B cell (primary cell): Measurements from ENCODE around the gene KLRF2. TPM values are rescaled to one million over a fixed set of nuclear protein-coding genes. Genes with fewer than 3 reads are reported as not detected.

Source experiments
- polyA plus RNA-seq: library from polyadenylated mRNA; depleted of rRNA; stranded (reverse); fragments of >200 nt; gene quantifications from 2 replicates; pipeline ENCODE4 v1.2.3, GENCODE V29; 2012
- total RNA-seq, 2 donors: library from RNA; stranded (reverse); fragments of 120-200 nt in 1 of 2; gene quantifications; 1 replicate in 1 of 2; 2 replicates in 1 of 2; pipeline versions ENCODE4 v1.2.3 to v1.2.4, GENCODE V29; 2013 to 2022

The KLRF2 gene
- total and polyA plus RNA-seq, 2 donors (not counting 1 experiment from before 2014, with no cell fraction given) = 0.36 TPM; not detected in 1

Other genes starting within 250 kb of the KLRF2 start
- gene CLEC2D, start 211.8 kb upstream of the KLRF2 start, total RNA-seq = 407 and 426 TPM in 2 replicates
- 146 and 158 TPM in 2 replicates for gene CLEC2D, start 211.8 kb upstream of the KLRF2 start, polyA plus RNA-seq
- 37.8 and 51.4 TPM in 2 replicates for gene CLECL1, start 148.4 kb upstream of the KLRF2 start, total RNA-seq
- gene CLECL1, start 148.4 kb upstream of the KLRF2 start, polyA plus RNA-seq = 18.5 and 30.7 TPM in 2 replicates
- 44.8 and 45.1 TPM in 2 replicates for gene CD69, start 120.6 kb upstream of the KLRF2 start, total RNA-seq
- 997 and 1,149 TPM in 2 replicates for gene CD69, start 120.6 kb upstream of the KLRF2 start, polyA plus RNA-seq
- gene KLRF1, start 54.0 kb upstream of the KLRF2 start, total RNA-seq = 1.2 and 1.7 TPM in 2 replicates
- gene KLRF1, start 54.0 kb upstream of the KLRF2 start, polyA plus RNA-seq = 1.0 and 2.0 TPM in 2 replicates
- 30.5 and 31.6 TPM in 2 replicates for gene CLEC2B, start 12.1 kb upstream of the KLRF2 start, total RNA-seq
- 58.2 and 86.6 TPM in 2 replicates for gene CLEC2B, start 12.1 kb upstream of the KLRF2 start, polyA plus RNA-seq
- not detected in 2 replicates for gene CLEC2A, start 50.9 kb downstream of the KLRF2 start, total RNA-seq
- gene CLEC2A, start 50.9 kb downstream of the KLRF2 start, polyA plus RNA-seq = not detected in 2 replicates
- gene CLEC12A, start 89.9 kb downstream of the KLRF2 start, total RNA-seq = not detected in 2 replicates
- gene CLEC12A, start 89.9 kb downstream of the KLRF2 start, polyA plus RNA-seq = 0.76 and 1.0 TPM in 2 replicates
- not detected in 2 replicates for gene CLEC1B, start 117.6 kb downstream of the KLRF2 start, total RNA-seq
- gene CLEC1B, start 117.6 kb downstream of the KLRF2 start, polyA plus RNA-seq = not detected in 2 replicates
- gene CLEC12B, start 129.1 kb downstream of the KLRF2 start, total RNA-seq = not detected in 2 replicates
- 0.09 and 0.34 TPM in 2 replicates for gene CLEC12B, start 129.1 kb downstream of the KLRF2 start, polyA plus RNA-seq
- gene CLEC9A, start 149.2 kb downstream of the KLRF2 start, total RNA-seq = not detected in 2 replicates
- gene CLEC9A, start 149.2 kb downstream of the KLRF2 start, polyA plus RNA-seq = not detected in 2 replicates
- not detected in 2 replicates for gene CLEC1A, start 217.5 kb downstream of the KLRF2 start, total RNA-seq
- gene CLEC1A, start 217.5 kb downstream of the KLRF2 start, polyA plus RNA-seq = 0.10 TPM in 1 of 2 replicates, not detected in the other
- 0.67 and 0.90 TPM in 2 replicates for gene CLEC7A, start 248.7 kb downstream of the KLRF2 start, total RNA-seq
- 2.4 and 3.4 TPM in 2 replicates for gene CLEC7A, start 248.7 kb downstream of the KLRF2 start, polyA plus RNA-seq